Measurements from ENCODE around the gene TOMT.

TOMT gene

GRCh38 chr11:72105888-72106287, at the start of gene TOMT:
Gene TOMT (plus strand): TSS chr11:72105924. CDS start chr11:72105952, 28 bp downstream.
- no peak for DNase-seq

GRCh38 chr11:72058416-72059034, 47.2 kb upstream of the TOMT start:
- peak; percentile 49 for DNase-seq

- DNase-seq = no peak
Measured at GRCh38 chr11:72061739-72062396, 43.9 kb upstream of the TOMT start.

GRCh38 chr11:72066855-72067254, 38.9 kb upstream of the TOMT start:
- no peak for DNase-seq

GRCh38 chr11:72067266-72067665, 38.5 kb upstream of the TOMT start:
- DNase-seq = no peak

- no peak for DNase-seq
Measured at GRCh38 chr11:72067676-72068075, 38.0 kb upstream of the TOMT start.

- DNase-seq = no peak
Measured at GRCh38 chr11:72069200-72069599, 36.5 kb upstream of the TOMT start.

- peak; percentile 69 for DNase-seq
Measured at GRCh38 chr11:72069787-72070251, 35.9 kb upstream of the TOMT start.

GRCh38 chr11:72070491-72070890, 35.2 kb upstream of the TOMT start:
- no peak for DNase-seq

- DNase-seq = peak; percentile 87
Measured at GRCh38 chr11:72072348-72072747, 33.4 kb upstream of the TOMT start.

- DNase-seq = peak; percentile 41
Measured at GRCh38 chr11:72075109-72075508, 30.6 kb upstream of the TOMT start.

- DNase-seq = no peak
Measured at GRCh38 chr11:72075756-72076155, 30.0 kb upstream of the TOMT start.

GRCh38 chr11:72078477-72078876, 27.2 kb upstream of the TOMT start:
- no peak for DNase-seq

GRCh38 chr11:72079819-72080325, 25.9 kb upstream of the TOMT start:
- DNase-seq = no peak

- DNase-seq = peak; percentile 100
Measured at GRCh38 chr11:72080326-72081183, 25.2 kb upstream of the TOMT start, which contains the start of the genes LRRC51 and NUMA1. Gene LRRC51 (plus strand): TSS chr11:72080850. CDS start chr11:72089084, 8,234 bp downstream. Gene NUMA1 (minus strand): TSS chr11:72080542. CDS start chr11:72035943, 44,599 bp downstream.

GRCh38 chr11:72081184-72081644, 24.5 kb upstream of the TOMT start:
- no peak for DNase-seq

GRCh38 chr11:72081821-72082453, 23.8 kb upstream of the TOMT start:
- DNase-seq = no peak

- no peak for DNase-seq
Measured at GRCh38 chr11:72083414-72083813, 22.3 kb upstream of the TOMT start.

GRCh38 chr11:72084076-72084475, 21.6 kb upstream of the TOMT start:
- DNase-seq = no peak

GRCh38 chr11:72084965-72085364, 20.8 kb upstream of the TOMT start:
- DNase-seq = no peak

GRCh38 chr11:72085621-72086351, 19.9 kb upstream of the TOMT start:
- DNase-seq = no peak

All from fibroblast of upper back skin (primary cell).